ENCODE results near the gene FGD4. TPM values are rescaled to one million over a fixed set of nuclear protein-coding genes. Genes with fewer than 3 reads are reported as not detected.

The FGD4 gene
- total and polyA plus RNA-seq, 8 donors: 18.6 to 38.9 (median 25.5) TPM

GRCh38 chr12:32693036-32693435 is 293.7 kb downstream of the FGD4 start:
- Histone ChIP-seq H3K9me3 (no peaks in the 10 kb centered on the region), H3K27ac (no peak overlapping the region), H3K4me3 (no peak overlapping the region), H3K27me3 (no peaks in the 10 kb centered on the region), H3K36me3 (peaks cover 0 to 5% of the 10 kb centered on the region in 2 donors), H3K4me1 (no peaks in the 10 kb centered on the region)
- intact Hi-C loops (cut with DNase I): no loop called here
- TF ChIP-seq, protein P1, sequence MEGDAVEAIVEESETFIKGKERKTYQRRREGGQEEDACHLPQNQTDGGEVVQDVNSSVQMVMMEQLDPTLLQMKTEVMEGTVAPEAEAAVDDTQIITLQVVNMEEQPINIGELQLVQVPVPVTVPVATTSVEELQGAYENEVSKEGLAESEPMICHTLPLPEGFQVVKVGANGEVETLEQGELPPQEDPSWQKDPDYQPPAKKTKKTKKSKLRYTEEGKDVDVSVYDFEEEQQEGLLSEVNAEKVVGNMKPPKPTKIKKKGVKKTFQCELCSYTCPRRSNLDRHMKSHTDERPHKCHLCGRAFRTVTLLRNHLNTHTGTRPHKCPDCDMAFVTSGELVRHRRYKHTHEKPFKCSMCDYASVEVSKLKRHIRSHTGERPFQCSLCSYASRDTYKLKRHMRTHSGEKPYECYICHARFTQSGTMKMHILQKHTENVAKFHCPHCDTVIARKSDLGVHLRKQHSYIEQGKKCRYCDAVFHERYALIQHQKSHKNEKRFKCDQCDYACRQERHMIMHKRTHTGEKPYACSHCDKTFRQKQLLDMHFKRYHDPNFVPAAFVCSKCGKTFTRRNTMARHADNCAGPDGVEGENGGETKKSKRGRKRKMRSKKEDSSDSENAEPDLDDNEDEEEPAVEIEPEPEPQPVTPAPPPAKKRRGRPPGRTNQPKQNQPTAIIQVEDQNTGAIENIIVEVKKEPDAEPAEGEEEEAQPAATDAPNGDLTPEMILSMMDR (IDR thresholded peaks at IDR 0.05): no peak
- ATAC-seq: no peak
- DNase-seq: no peak

All from left lung (tissue), 10 donors.